ENCODE data around the gene RPL39. TPM values are rescaled to one million over a fixed set of nuclear protein-coding genes. Genes with fewer than 3 reads are reported as not detected.
"Not testable (repeated sequence)": the region's sequence is repeated elsewhere in the genome, so short reads cannot be mapped to it uniquely, and the experiment has no call there.

Gene RPL39
- total RNA-seq, 2 donors from 2014 or later = 2,393 to 3,257 TPM

GRCh38 chrX:119757646-119757978 lies 33.8 kb downstream of the RPL39 start:
- H3K27me3 Mint-ChIP-seq = no peaks in the 10 kb centered on the region
- H3K4me3 Mint-ChIP-seq = peak overlapping the region; percentile 89
- no peaks in the 10 kb centered on the region for H3K9me3 Mint-ChIP-seq
- H3K27ac Mint-ChIP-seq = peak overlapping the region; percentile 99
- H3K36me3 Mint-ChIP-seq (ENCODE audit: low read depth) = peaks cover 7% of the 10 kb centered on the region
- no peak for ATAC-seq (replicated peaks)
- H3K4me1 Mint-ChIP-seq = peaks cover 28% of the 10 kb centered on the region

GRCh38 chrX:119756926-119757635 lies 34.3 kb downstream of the RPL39 start:
- no peaks in the 10 kb centered on the region for H3K9me3 Mint-ChIP-seq
- H3K27me3 Mint-ChIP-seq = no peaks in the 10 kb centered on the region
- peak overlapping the region; percentile 99 for H3K27ac Mint-ChIP-seq
- peak overlapping the region; percentile 89 for H3K4me3 Mint-ChIP-seq
- ATAC-seq (replicated peaks) = no peak
- peaks cover 28% of the 10 kb centered on the region for H3K4me1 Mint-ChIP-seq
- peaks cover 7% of the 10 kb centered on the region for H3K36me3 Mint-ChIP-seq (ENCODE audit: low read depth)

GRCh38 chrX:119755981-119756533 lies 35.4 kb downstream of the RPL39 start:
- H3K27me3 Mint-ChIP-seq = no peaks in the 10 kb centered on the region
- H3K4me3 Mint-ChIP-seq = peak overlapping the region; percentile 89
- peaks cover 7% of the 10 kb centered on the region for H3K36me3 Mint-ChIP-seq (ENCODE audit: low read depth)
- H3K27ac Mint-ChIP-seq = peak overlapping the region; percentile 99
- no peaks in the 10 kb centered on the region for H3K9me3 Mint-ChIP-seq
- peaks cover 28% of the 10 kb centered on the region for H3K4me1 Mint-ChIP-seq
- peak; percentile 82 for ATAC-seq (replicated peaks)

DNA sequence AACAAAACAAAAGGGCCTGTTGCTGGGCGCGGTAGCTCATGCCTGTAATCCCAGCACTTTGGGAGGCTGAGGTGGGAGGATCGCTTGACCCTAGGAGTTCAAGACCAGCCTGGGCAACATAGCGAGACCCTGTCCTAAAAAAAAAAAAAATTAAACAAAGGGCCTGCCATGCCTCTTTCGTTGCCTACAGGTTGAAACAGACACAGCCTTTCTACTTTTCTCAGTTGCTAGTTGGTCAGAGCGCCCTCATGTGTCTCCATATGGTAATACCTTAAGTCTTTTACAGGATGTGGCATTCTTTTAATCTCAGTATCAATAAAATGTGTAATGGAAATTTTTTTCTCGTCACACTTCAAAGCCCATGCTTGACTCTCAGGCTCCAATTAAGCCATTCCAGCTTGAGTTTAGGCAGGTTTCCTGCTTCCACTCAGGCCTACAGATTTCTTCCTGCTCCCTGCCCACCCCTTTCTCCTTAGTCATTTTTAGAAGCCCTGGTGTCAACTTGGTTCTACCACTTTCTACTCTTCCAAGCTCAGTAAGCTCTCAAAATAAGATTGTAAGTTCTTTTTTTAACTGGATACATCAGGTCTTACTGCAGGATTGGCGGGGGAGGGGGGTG lies 37.7 kb downstream of the RPL39 start:
- Mint-ChIP-seq H3K4me3 (peak overlapping the region; percentile 89), H3K27ac (peak overlapping the region; percentile 99)
- peak; percentile 9 for ATAC-seq (replicated peaks)

DNA sequence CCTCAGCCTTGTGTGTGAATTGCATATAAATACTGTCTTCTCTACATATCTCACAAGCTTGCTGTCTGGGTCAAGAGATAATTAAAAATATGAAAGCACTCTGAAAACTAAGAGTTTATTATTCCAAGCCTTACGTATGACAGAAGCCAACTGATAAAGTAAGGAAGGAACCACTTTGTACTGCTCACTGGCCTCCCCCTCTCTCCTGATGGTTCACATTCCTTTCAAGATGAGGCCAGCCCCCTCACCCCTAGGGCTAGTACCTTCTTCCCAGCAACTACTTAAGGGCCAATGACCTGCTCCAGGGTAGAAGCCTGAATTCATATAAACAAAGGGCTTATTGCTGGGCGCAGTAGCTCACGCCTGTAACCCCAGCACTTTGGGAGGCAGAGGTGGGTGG lies 38.4 kb downstream of the RPL39 start:
- H3K27ac Mint-ChIP-seq = peak overlapping the region; percentile 99

More for the DNA sequence above, 37.7 kb downstream of the RPL39 start:
- no peaks in the 10 kb centered on the region for H3K9me3 Mint-ChIP-seq
- peaks cover 28% of the 10 kb centered on the region for H3K4me1 Mint-ChIP-seq
- H3K27me3 Mint-ChIP-seq = no peaks in the 10 kb centered on the region
- peaks cover 7% of the 10 kb centered on the region for H3K36me3 Mint-ChIP-seq (ENCODE audit: low read depth)

GRCh38 chrX:119750751-119751150 lies 40.7 kb downstream of the RPL39 start:
- not testable (repeated sequence) for H3K27me3 Mint-ChIP-seq; H3K27ac Mint-ChIP-seq; H3K9me3 Mint-ChIP-seq; H3K4me3 Mint-ChIP-seq; ATAC-seq (replicated peaks); H3K36me3 Mint-ChIP-seq (ENCODE audit: low read depth)
- peaks cover 13% of the 10 kb centered on the region for H3K4me1 Mint-ChIP-seq

More for the DNA sequence above, 38.4 kb downstream of the RPL39 start:
- peak overlapping the region; percentile 89 for H3K4me3 Mint-ChIP-seq
- peaks cover 7% of the 10 kb centered on the region for H3K36me3 Mint-ChIP-seq (ENCODE audit: low read depth)
- no peak for ATAC-seq (replicated peaks)
- H3K4me1 Mint-ChIP-seq = peaks cover 28% of the 10 kb centered on the region
- H3K9me3 Mint-ChIP-seq = no peaks in the 10 kb centered on the region
- no peaks in the 10 kb centered on the region for H3K27me3 Mint-ChIP-seq

DNA sequence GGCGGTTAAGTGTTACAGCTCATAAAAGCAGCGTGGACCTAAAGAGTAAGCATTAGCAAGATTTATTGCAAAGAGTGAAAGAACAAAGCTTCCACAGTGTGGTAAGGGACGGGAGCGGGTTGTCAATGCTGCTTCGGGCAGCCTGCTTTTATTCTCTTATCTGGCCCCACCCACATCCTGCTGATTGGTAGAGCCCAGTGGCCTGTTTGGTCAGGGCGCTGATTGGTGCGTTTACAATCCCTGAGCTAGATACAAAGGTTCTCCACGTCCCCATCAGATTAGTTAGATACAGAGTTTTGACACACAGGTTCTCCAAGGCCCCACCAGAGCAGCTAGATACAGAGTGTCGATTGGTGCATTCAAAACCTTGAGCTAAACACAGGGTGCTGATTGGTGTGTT lies 41.3 kb downstream of the RPL39 start:
- ATAC-seq (replicated peaks); H3K27ac Mint-ChIP-seq; H3K27me3 Mint-ChIP-seq; H3K4me1 Mint-ChIP-seq; H3K4me3 Mint-ChIP-seq; H3K36me3 Mint-ChIP-seq (ENCODE audit: low read depth); H3K9me3 Mint-ChIP-seq: not testable (repeated sequence)

GRCh38 chrX:119745283-119745848 lies 46.1 kb downstream of the RPL39 start:
- Mint-ChIP-seq H3K27me3 (no peaks in the 10 kb centered on the region), H3K27ac (no peak overlapping the region), H3K9me3 (no peaks in the 10 kb centered on the region), H3K4me3 (no peak overlapping the region), H3K4me1 (no peaks in the 10 kb centered on the region), H3K36me3 (ENCODE audit: low read depth) (no peaks in the 10 kb centered on the region)
- no peak for ATAC-seq (replicated peaks)

DNA sequence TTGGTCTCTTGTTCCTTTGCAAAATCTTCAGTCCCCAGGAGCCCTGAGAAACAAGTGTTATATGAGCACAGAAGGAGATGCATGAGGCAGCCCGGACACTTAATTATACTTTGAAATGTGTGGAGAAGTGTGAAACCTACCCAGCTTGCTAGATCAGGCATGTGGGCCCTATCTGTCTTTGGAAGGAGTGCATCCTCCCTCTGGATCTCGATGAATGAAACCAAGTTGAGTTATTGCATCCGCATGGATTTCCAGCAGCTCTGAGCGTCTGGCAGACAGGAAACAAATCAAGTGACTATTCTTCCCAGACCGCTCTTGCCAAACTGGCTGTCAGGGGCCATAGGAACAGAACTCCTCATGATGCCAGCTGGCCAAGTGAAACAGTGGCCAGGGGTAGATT lies 52.7 kb downstream of the RPL39 start:
- no peaks in the 10 kb centered on the region for H3K4me1 Mint-ChIP-seq
- H3K4me3 Mint-ChIP-seq = no peak overlapping the region
- H3K27me3 Mint-ChIP-seq = no peaks in the 10 kb centered on the region
- H3K36me3 Mint-ChIP-seq (ENCODE audit: low read depth) = no peaks in the 10 kb centered on the region
- no peaks in the 10 kb centered on the region for H3K9me3 Mint-ChIP-seq
- no peak for ATAC-seq (replicated peaks)
- H3K27ac Mint-ChIP-seq = no peak overlapping the region

Other genes with a start within 250 kb of the RPL39 start
- gene STEEP1, start 226.2 kb downstream of the RPL39 start, total RNA-seq = 10 to 100 TPM; 14.8 to 21.1 TPM
- 10 to 100 TPM; 42.5 to 62.6 TPM for gene UBE2A, start 217.1 kb downstream of the RPL39 start, total RNA-seq
- 10 to 100 TPM; 15.3 to 19.8 TPM for gene NKRF, start 185.2 kb downstream of the RPL39 start, total RNA-seq
- 100 to 1,000 TPM; 171 to 204 TPM for gene SEPTIN6, start 98.5 kb downstream of the RPL39 start, total RNA-seq
- gene SOWAHD, start 33.0 kb downstream of the RPL39 start, total RNA-seq = under 1 TPM in 1 of 2 donors, not detected in 1; 0.26 TPM
- 10 to 100 TPM; 19.3 to 19.4 TPM for gene UPF3B, start 61.3 kb upstream of the RPL39 start, total RNA-seq
- 10 to 100 TPM; 22.3 to 25.2 TPM for gene RNF113A, start 80.1 kb upstream of the RPL39 start, total RNA-seq
- 10 to 100 TPM; 70.5 to 96.5 TPM for gene NDUFA1, start 80.2 kb upstream of the RPL39 start, total RNA-seq
- gene AKAP14, start 104.3 kb upstream of the RPL39 start, total RNA-seq = not detected
- gene NKAP, start 152.1 kb upstream of the RPL39 start, total RNA-seq = 10 to 100 TPM; 10.1 to 10.8 TPM

All from activated T-helper 17 cell treated with anti-CD3 and anti-CD28 coated beads, Interleukin-2, amount 50 U/mL, for 72 hours (primary cell).